Stimulated activated CD8-positive, alpha-beta memory T cell treated with anti-CD3 and anti-CD28 coated beads, Interleukin-15, amount 100 ng/mL, for 4 hours (primary cell): Measurements from ENCODE around the gene SCGB1D1.

ENCODE experiments used
- DNase-seq, 2 donors: peaks; one replicate each; pipeline ENCODE4 v3.0.0-alpha.2; 2020; ENCODE audit warnings: low read depth in 2 of 2

The SCGB1D1 gene

DNA sequence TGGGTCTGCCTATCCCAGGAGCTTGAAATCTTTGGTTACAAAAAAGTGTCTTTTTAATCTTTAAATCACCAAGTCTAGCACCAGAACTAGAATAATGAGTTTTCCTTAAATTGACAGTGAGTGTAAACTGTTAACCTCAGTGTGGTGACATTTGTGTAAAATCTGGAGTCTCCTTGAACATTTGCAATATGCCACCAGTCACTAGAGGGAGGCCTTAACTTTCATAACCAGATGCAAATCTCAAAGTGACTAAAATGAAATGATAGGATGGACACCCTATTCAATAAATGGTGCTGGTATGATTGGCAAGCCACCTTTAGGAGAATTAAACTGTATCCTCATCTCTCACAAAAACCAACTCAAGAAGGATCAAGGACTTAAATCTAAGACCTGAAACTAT lies 43.7 kb downstream of the SCGB1D1 start:
- DNase-seq = no peak

GRCh38 chr11:62236187-62236586 lies 46.2 kb downstream of the SCGB1D1 start:
- DNase-seq = no peak

DNA sequence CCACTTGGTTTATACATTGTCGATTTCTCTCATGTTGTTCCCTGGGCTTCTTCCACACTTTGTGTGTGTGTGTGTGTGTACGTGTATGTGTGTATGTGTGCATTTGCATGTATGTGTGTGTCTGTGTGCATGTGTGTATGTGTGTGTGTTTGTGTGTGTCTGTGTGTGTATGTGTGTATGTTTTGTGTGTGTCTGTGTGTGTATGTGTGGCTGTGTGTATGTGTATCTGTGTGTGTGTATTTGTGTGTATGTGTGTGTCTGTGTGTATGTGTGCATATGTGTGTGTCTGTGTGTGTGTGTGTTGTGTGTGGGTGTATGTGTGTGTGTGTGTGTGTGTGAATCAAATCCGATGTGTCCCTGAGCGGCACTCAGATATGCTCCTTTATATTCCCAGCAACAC lies 47.5 kb downstream of the SCGB1D1 start:
- no peak for DNase-seq

DNA sequence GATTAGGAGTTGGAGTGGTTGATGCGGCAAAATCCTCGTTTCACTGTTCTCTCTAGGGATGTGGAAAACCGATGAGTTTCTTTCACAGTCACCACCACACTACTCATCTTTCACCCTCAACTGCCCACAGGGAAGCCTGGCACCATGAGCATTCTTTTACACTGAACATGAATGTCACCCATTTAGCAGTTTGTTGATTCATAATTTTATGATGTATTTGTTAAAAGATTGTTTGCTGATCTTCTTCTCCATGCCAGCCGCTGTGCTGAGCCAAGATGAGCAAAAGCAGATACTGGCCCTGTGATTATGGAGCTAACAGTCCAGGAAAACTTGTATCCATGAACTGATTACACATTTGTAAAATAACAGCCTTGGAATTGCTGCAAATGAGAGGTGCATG lies 48.1 kb downstream of the SCGB1D1 start:
- DNase-seq = no peak

DNA sequence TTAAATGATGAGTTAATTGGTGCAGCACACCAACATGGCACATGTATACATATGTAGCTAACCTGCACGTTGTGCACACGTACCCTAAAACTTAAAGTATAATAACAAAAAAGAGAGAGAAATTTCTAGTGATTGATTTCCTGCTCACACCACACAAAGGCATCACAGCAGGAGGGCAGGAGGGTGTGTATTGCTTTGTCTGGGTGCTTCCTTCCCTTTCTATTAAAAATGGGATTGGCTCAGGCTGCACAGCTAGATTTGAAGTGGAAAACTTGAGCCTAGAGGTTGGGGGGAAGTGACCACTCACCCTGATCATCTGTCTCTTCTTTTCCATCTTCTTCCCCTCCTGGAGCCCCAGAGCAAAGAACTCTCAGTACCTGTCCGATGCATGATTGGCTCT lies 51.1 kb downstream of the SCGB1D1 start:
- DNase-seq = no peak

DNA sequence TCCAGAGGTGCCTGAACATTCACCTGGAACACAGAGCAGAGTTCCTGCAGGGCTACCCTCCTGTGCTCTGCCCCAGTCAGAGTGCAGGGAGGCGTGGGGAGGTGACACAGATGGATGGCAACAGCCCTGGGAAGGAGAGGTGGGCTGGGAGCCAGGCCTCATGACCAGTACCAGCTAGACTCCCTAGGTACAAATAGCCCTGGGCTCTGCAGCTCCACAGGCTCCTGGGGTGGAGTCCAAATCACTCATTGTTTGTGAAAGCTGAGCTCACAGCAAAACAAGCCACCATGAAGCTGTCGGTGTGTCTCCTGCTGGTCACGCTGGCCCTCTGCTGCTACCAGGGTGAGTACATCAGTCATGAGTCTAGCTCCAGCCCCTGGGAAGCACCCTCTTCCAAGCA lies 52.0 kb downstream of the SCGB1D1 start, which contains the start of gene SCGB1D2:
SCGB1D2 (plus strand) TSS at position 219 of the 400 bp plus-strand sequence; CDS start at position 288, 69 bp downstream.
- no peak for DNase-seq
